Keratinocyte (primary cell): ENCODE results near the gene APOF. TPM values are rescaled to one million over a fixed set of nuclear protein-coding genes. Genes with fewer than 3 reads are reported as not detected.

Experiments used
- DNase-seq: peaks from one replicate; pipeline ENCODE4 v3.0.0-alpha.2; 2011; ENCODE audit warnings: low read depth, missing footprints, low spot score
- FAIRE-seq: peaks from 2 replicates; lab custom pipeline; 2011; peaks lifted over from hg19 to GRCh38; lab: Jason Lieb, UNC
- H2AFZ ChIP-seq: 2 replicates; pipeline ENCODE4 v1.6.0; 2012; ENCODE audit warnings: low read length, control low read depth, inconsistent platforms; ENCODE audit not compliant: control insufficient read depth
- H3K27ac ChIP-seq: 2 replicates; pipeline ENCODE4 v1.5.1; 2011; ENCODE audit warnings: low read length; ENCODE audit not compliant: control insufficient read depth, insufficient read depth
- H3K27me3 ChIP-seq: 3 replicates; pipeline ENCODE4 v1.6.0; 2011; ENCODE audit warnings: low read length; ENCODE audit not compliant: control insufficient read depth, insufficient read depth; ENCODE audit errors: extremely low read depth
- H3K36me3 ChIP-seq, 2 experiments: 2 replicates in 1 of 2; 3 replicates in 1 of 2; pipeline ENCODE4 v1.5.1; 2011; ENCODE audit warnings: low read length in 2 of 2, mild to moderate bottlenecking in 1 of 2; ENCODE audit not compliant: control insufficient read depth in 2 of 2, insufficient read depth in 2 of 2; ENCODE audit errors: extremely low read depth in 1 of 2
- H3K4me1 ChIP-seq: 3 replicates; pipeline ENCODE4 v1.5.1; 2011; ENCODE audit warnings: low read length; ENCODE audit not compliant: control insufficient read depth, insufficient read depth; ENCODE audit errors: extremely low read depth
- H3K4me2 ChIP-seq: 3 replicates; pipeline ENCODE4 v1.6.0; 2011; ENCODE audit warnings: low read depth, low read length; ENCODE audit not compliant: control insufficient read depth, insufficient read depth; ENCODE audit errors: extremely low read depth
- H3K4me3 ChIP-seq, 3 experiments: fragments of 200-600 bp in 1 of 3; sonication (generic) in 1 of 3; 2 replicates in 2 of 3; 3 replicates in 1 of 3; pipeline ENCODE4 v1.5.1; 2011 to 2016; ENCODE audit warnings: low read length in 3 of 3, mild to moderate bottlenecking in 3 of 3, control low read depth in 2 of 3, inconsistent platforms in 1 of 3, low read depth in 1 of 3, mixed read lengths in 1 of 3, mixed run types in 1 of 3, moderate library complexity in 1 of 3; ENCODE audit not compliant: control insufficient read depth in 2 of 3, insufficient read depth in 2 of 3; ENCODE audit errors: extremely low read depth in 1 of 3
- H3K79me2 ChIP-seq: 2 replicates; pipeline ENCODE4 v1.6.0; 2012; ENCODE audit warnings: low read length; ENCODE audit not compliant: control insufficient read depth, insufficient read depth
- H3K9ac ChIP-seq: 3 replicates; pipeline ENCODE4 v1.6.0; 2011; ENCODE audit warnings: low read length; ENCODE audit not compliant: control insufficient read depth, insufficient read depth; ENCODE audit errors: extremely low read depth
- H3K9me1 ChIP-seq: 3 replicates; pipeline ENCODE4 v1.6.0; 2011; ENCODE audit warnings: low read length; ENCODE audit not compliant: control insufficient read depth, insufficient read depth; ENCODE audit errors: extremely low read depth
- H3K9me3 ChIP-seq: 2 replicates; pipeline ENCODE4 v1.5.1; 2012; ENCODE audit warnings: low read depth, low read length; ENCODE audit not compliant: control insufficient read depth
- H4K20me1 ChIP-seq: 3 replicates; pipeline ENCODE4 v1.6.0; 2011; ENCODE audit warnings: low read length; ENCODE audit not compliant: control insufficient read depth, insufficient read depth; ENCODE audit errors: extremely low read depth
- EZH2 ChIP-seq: IDR thresholded peaks from one replicate; pipeline ENCODE4 v1.6.1; 2012; ENCODE audit warnings: inconsistent platforms, mild to moderate bottlenecking, low read length, moderate library complexity
- dilution Hi-C: fragments of 300-500 bp; cut with MboI; formaldehyde crosslinking; loops from one replicate; pipeline ENCODE4 v1.7.0; 2020; ENCODE audit warnings: low sequenced_read_pairs; ENCODE audit not compliant: extremely low pct_ligation_motif_present
- polyA plus RNA-seq, 5 experiments: library from polyadenylated mRNA; depleted of rRNA in 3 of 5; stranded (reverse) in 3 of 5; stranded (forward) in 1 of 5; unstranded in 1 of 5; fragments of >200 nt; gene quantifications; 1 replicate in 1 of 5; 2 replicates in 3 of 5; 3 replicates in 1 of 5; pipeline versions ENCODE4 v1.2.1 to v1.2.3, GENCODE V29; 2011 to 2012; ENCODE audit warnings: missing spikeins in 2 of 5, low read depth in 1 of 5, low replicate concordance in 1 of 5
- TF ChIP-seq, protein P1 (sequence below), 3 experiments: IDR thresholded peaks in 1 of 3; conservative IDR thresholded peaks in 1 of 3; optimal IDR thresholded peaks in 1 of 3; 2 replicates in 2 of 3; 3 replicates in 1 of 3; pipeline versions ENCODE3 to v1.5.1; 2011; ENCODE audit warnings: low read length in 3 of 3, mild to moderate bottlenecking in 3 of 3, moderate library complexity in 2 of 3, control low read depth in 1 of 3, inconsistent platforms in 1 of 3; ENCODE audit not compliant: insufficient read depth in 2 of 3; ENCODE audit errors: extremely low read depth in 1 of 3

Gene APOF
- polyA plus RNA-seq, 1 donor (not counting 4 experiments of a cell fraction or from before 2014, with no cell fraction given): not detected

- no peak overlapping the region for H2AFZ ChIP-seq
- no peaks in the 10 kb centered on the region for H3K9me3 ChIP-seq
- H3K9me1 ChIP-seq: no peaks in the 10 kb centered on the region
- H3K4me2 ChIP-seq: no peak overlapping the region
- no peak for DNase-seq
- H3K79me2 ChIP-seq: no peaks in the 10 kb centered on the region
- dilution Hi-C loops: no loop called here
- no peaks in the 10 kb centered on the region for H3K36me3 ChIP-seq
- H3K27ac ChIP-seq: no peak overlapping the region
- TF ChIP-seq EZH2: no peak
- TF ChIP-seq, protein P1, sequence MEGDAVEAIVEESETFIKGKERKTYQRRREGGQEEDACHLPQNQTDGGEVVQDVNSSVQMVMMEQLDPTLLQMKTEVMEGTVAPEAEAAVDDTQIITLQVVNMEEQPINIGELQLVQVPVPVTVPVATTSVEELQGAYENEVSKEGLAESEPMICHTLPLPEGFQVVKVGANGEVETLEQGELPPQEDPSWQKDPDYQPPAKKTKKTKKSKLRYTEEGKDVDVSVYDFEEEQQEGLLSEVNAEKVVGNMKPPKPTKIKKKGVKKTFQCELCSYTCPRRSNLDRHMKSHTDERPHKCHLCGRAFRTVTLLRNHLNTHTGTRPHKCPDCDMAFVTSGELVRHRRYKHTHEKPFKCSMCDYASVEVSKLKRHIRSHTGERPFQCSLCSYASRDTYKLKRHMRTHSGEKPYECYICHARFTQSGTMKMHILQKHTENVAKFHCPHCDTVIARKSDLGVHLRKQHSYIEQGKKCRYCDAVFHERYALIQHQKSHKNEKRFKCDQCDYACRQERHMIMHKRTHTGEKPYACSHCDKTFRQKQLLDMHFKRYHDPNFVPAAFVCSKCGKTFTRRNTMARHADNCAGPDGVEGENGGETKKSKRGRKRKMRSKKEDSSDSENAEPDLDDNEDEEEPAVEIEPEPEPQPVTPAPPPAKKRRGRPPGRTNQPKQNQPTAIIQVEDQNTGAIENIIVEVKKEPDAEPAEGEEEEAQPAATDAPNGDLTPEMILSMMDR (optimal IDR thresholded peaks at IDR 0.05 in 1 of 3, IDR thresholded peaks at IDR 0.05 in 1 of 3, conservative IDR thresholded peaks at IDR 0.05 in 1 of 3; ENCODE audit: extremely low read depth in 1 of 3, insufficient read depth in 2 of 3, low read length in 3 of 3): no peak
- H4K20me1 ChIP-seq: no peaks in the 10 kb centered on the region
- H3K4me3 ChIP-seq: no peak overlapping the region
- H3K4me1 ChIP-seq: no peaks in the 10 kb centered on the region
- no peak for FAIRE-seq
- H3K9ac ChIP-seq: no peak overlapping the region
- no peaks in the 10 kb centered on the region for H3K27me3 ChIP-seq
Observed at GRCh38 chr12:56392331-56392730, 29.7 kb upstream of the APOF start.

- no peaks in the 10 kb centered on the region for H3K9me3 ChIP-seq
- no peak overlapping the region for H2AFZ ChIP-seq
- H4K20me1 ChIP-seq: no peaks in the 10 kb centered on the region
- FAIRE-seq (no peak), DNase-seq (no peak)
- no peak overlapping the region for H3K27ac ChIP-seq
- no peak overlapping the region for H3K9ac ChIP-seq
- no peaks in the 10 kb centered on the region for H3K4me1 ChIP-seq
- no peak overlapping the region for H3K4me3 ChIP-seq
- H3K27me3 ChIP-seq: no peaks in the 10 kb centered on the region
- H3K36me3 ChIP-seq: no peaks in the 10 kb centered on the region
- no peak overlapping the region for H3K4me2 ChIP-seq
- dilution Hi-C loops: no loop called here
- TF ChIP-seq EZH2: no peak
- TF ChIP-seq, protein P1 (optimal IDR thresholded peaks at IDR 0.05 in 1 of 3, IDR thresholded peaks at IDR 0.05 in 1 of 3, conservative IDR thresholded peaks at IDR 0.05 in 1 of 3; ENCODE audit: extremely low read depth in 1 of 3, insufficient read depth in 2 of 3, low read length in 3 of 3): no peak
- H3K79me2 ChIP-seq: no peaks in the 10 kb centered on the region
- no peaks in the 10 kb centered on the region for H3K9me1 ChIP-seq
Observed at GRCh38 chr12:56391721-56392120, 29.1 kb upstream of the APOF start.
